ENCODE results near the gene LCT.

GRCh38 chr2:135743860-135744259, 93.1 kb downstream of the LCT start:
- no peak for TF ChIP-seq CTCF (IDR thresholded peaks at IDR 0.05; ENCODE audit: insufficient read depth, low read length)
- TF ChIP-seq REST (IDR thresholded peaks at IDR 0.05; ENCODE audit: insufficient replicate concordance, low read depth), result no peak
- no peak for TF ChIP-seq POLR2AphosphoS5 (IDR thresholded peaks at IDR 0.05; ENCODE audit: low read depth)
- no peak for TF ChIP-seq SPI1 (IDR thresholded peaks at IDR 0.05; ENCODE audit: borderline replicate concordance, low read depth)
